K562 (cell line): ENCODE measurements around the gene PRSS8. TPM values are rescaled to one million over a fixed set of nuclear protein-coding genes. Genes with fewer than 3 reads are reported as not detected.

Experiments
- E2F3 ChIP-seq: fragments of 250-450 bp; sonication (Bioruptor Pico); IDR thresholded peaks from 2 replicates; pipeline ENCODE4 v1.4.0; 2020; ENCODE audit warnings: mild to moderate bottlenecking
- ETV5 ChIP-seq: sonication (generic); formaldehyde crosslinking; IDR thresholded peaks from 2 replicates; pipeline ENCODE4 v1.4.0; 2020; ENCODE audit warnings: low read depth, mild to moderate bottlenecking, missing genetic modification reagents
- FOXA1 ChIP-seq: fragments of 450-650 bp; IDR thresholded peaks from 2 replicates; pipeline ENCODE4 v1.6.1; 2016; ENCODE audit warnings: mild to moderate bottlenecking, borderline replicate concordance
- FOXM1 ChIP-seq, 2 experiments: fragments of 450-650 bp in 1 of 2; sonication (generic) in 1 of 2; formaldehyde crosslinking in 1 of 2; IDR thresholded peaks; 2 replicates each; pipeline versions ENCODE4 v1.6.1 to v1.9.0; 2017 to 2022; ENCODE audit warnings: low read depth in 2 of 2, mild to moderate bottlenecking in 2 of 2, missing genetic modification reagents in 1 of 2, moderate library complexity in 1 of 2
- GABPA ChIP-seq: fragments of 200-800 bp; sonication (Bioruptor generic); conservative IDR thresholded peaks from 2 replicates; pipeline ENCODE4 v1.6.1; 2016; ENCODE audit warnings: low read depth, missing genetic modification characterization, missing compliant biosample characterization
- HDAC2 ChIP-seq: fragments of 450-650 bp; IDR thresholded peaks from 2 replicates; pipeline ENCODE4 v1.6.1; 2016; ENCODE audit warnings: mild to moderate bottlenecking
- HNRNPUL1 ChIP-seq: fragments of 200-400 bp; formaldehyde crosslinking; IDR thresholded peaks from 2 replicates; pipeline ENCODE4 v1.6.1; 2017; ENCODE audit warnings: low read length
- LARP7 ChIP-seq: fragments of 450-650 bp; IDR thresholded peaks from 2 replicates; pipeline ENCODE4 v1.6.1; 2016
- MEIS2 ChIP-seq: fragments of 450-650 bp; IDR thresholded peaks from 2 replicates; pipeline ENCODE4 v1.6.1; 2014; ENCODE audit warnings: mild to moderate bottlenecking; ENCODE audit not compliant: partially characterized antibody
- NFIX ChIP-seq: fragments of 250-450 bp; sonication (Bioruptor Pico); IDR thresholded peaks from 2 replicates; pipeline ENCODE4 v1.4.0; 2020; ENCODE audit warnings: low read depth, mild to moderate bottlenecking, moderate library complexity
- NFYB ChIP-seq: IDR thresholded peaks from 2 replicates; pipeline ENCODE4 v1.6.1; 2011; ENCODE audit warnings: mild to moderate bottlenecking, moderate library complexity; ENCODE audit not compliant: insufficient read length; ENCODE audit errors: extremely low read depth
- PURB ChIP-seq: sonication (generic); formaldehyde crosslinking; IDR thresholded peaks from 2 replicates; pipeline ENCODE4 v1.9.0; 2021; ENCODE audit warnings: low read depth, mild to moderate bottlenecking, missing genetic modification reagents
- RFX7 ChIP-seq: fragments of 250-450 bp; sonication (Bioruptor Pico); IDR thresholded peaks from 2 replicates; pipeline ENCODE4 v1.5.1; 2021; ENCODE audit warnings: mild to moderate bottlenecking
- SMAD2 ChIP-seq: fragments of 150-350 bp; IDR thresholded peaks from 2 replicates; pipeline ENCODE4 v1.6.1; 2014; ENCODE audit warnings: low read depth, mild to moderate bottlenecking, low read length
- TAL1 ChIP-seq: fragments of 450-650 bp; IDR thresholded peaks from 2 replicates; pipeline ENCODE4 v1.6.1; 2016; ENCODE audit warnings: mild to moderate bottlenecking
- TRIM28 ChIP-seq: fragments of 450-650 bp; IDR thresholded peaks from 2 replicates; pipeline ENCODE4 v1.6.1; 2017
- TSC22D4 ChIP-seq: fragments of 450-650 bp; IDR thresholded peaks from 2 replicates; pipeline ENCODE4 v1.6.1; 2016; ENCODE audit warnings: missing genetic modification characterization, missing biosample characterization, control low read depth
- ZFP91 ChIP-seq: sonication (generic); formaldehyde crosslinking; IDR thresholded peaks from 2 replicates; pipeline ENCODE4 v1.8.0; 2022; ENCODE audit warnings: mild to moderate bottlenecking, missing genetic modification reagents
- ZKSCAN1 ChIP-seq: fragments of 150-350 bp; IDR thresholded peaks from 2 replicates; pipeline ENCODE4 v1.6.1; 2016; ENCODE audit warnings: low read depth, low read length
- ZNF764 ChIP-seq: fragments of 250-450 bp; sonication (Bioruptor Pico); IDR thresholded peaks from 2 replicates; pipeline ENCODE4 v1.4.0; 2020; ENCODE audit warnings: low read depth, mild to moderate bottlenecking, moderate library complexity
- polyA plus RNA-seq, 8 experiments: library from polyadenylated mRNA; depleted of rRNA in 4 of 8; stranded (reverse) in 5 of 8; unstranded in 3 of 8; fragments of >200 nt; fragmentation: Nextera tagmentation in 2 of 8; fragmentation: Illumina TruSeq in 1 of 8; extraction: Ambion mirVana in 2 of 8; extraction: Trizol in 1 of 8; gene quantifications; 2 replicates each; pipeline versions ENCODE4 v1.2.1 to v1.2.3, GENCODE V29; 2011 to 2014; ENCODE audit warnings: inconsistent platforms in 1 of 8, missing spikeins in 1 of 8
- total RNA-seq, 7 experiments: library from RNA; depleted of rRNA in 6 of 7; stranded (reverse); fragments of >200 nt in 6 of 7; fragmentation: Illumina TruSeq in 2 of 7; extraction: Trizol in 2 of 7; gene quantifications; 2 replicates each; pipeline versions ENCODE4 v1.2.1 to v1.2.3, GENCODE V29; 2011 to 2021; ENCODE audit warnings: low replicate concordance in 1 of 7
- TF ChIP-seq, protein P1 (sequence below): sonication (generic); formaldehyde crosslinking; IDR thresholded peaks from 2 replicates; pipeline ENCODE4 v1.8.0; 2022; ENCODE audit warnings: missing genetic modification reagents, mild to moderate bottlenecking, borderline replicate concordance
- TF ChIP-seq, protein P2 (sequence below): sonication (generic); formaldehyde crosslinking; IDR thresholded peaks from 2 replicates; pipeline ENCODE4 v1.8.1; 2023; ENCODE audit warnings: mild to moderate bottlenecking, missing genetic modification reagents
- TF ChIP-seq, protein P3 (sequence below): fragments of 450-650 bp; IDR thresholded peaks from 2 replicates; pipeline ENCODE4 v1.7.0; 2016; ENCODE audit warnings: borderline replicate concordance

Gene PRSS8
- total and polyA plus RNA-seq, 9 of the 15 experiments (the other 6 are each of a cell fraction or from before 2014, with no cell fraction given), result 0.25 to 3.9 (median 1.3) TPM; not detected in 1

DNA sequence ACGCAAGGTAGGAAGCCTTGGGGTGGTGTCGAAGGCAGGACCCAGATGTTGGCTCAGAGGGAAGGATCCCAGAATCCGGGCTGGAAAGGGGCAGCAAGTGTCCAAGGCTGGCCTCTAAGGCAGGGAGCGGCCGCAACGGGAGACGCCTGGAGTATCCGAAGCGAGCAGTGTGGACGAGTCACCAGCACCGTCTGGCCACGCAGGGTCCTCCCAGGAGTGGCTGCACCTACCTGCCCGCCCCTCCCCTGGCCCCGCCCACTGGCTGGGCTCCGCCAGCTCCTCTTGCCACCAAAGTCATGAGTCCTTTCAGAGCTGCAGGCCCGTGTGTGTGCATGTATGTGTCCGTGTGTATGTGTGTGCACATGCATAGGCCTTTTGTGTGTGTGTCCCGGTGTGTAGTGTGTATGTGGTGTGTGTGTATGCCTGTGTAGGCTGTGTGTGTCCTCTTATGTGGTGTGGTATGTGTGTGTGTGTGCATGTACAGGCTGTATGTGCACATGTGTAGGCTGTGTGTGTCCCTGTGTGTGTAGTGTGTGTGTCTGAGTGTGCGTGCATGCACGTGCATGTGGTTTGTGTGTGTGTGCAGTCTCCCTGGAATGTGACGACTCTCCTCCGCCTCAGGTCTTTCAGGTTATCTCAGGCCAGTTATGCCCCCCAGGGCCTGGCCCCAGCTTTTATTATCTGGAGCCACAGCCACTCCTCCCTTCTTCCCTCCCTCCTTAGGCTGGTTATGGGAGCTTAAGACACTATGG lies at the start of gene PRSS8 (continued):
- TF ChIP-seq ZFP91, result 0 out of 2 replicates have a peak, but pooled peaks have one; percentile 31
- TF ChIP-seq, protein P1, sequence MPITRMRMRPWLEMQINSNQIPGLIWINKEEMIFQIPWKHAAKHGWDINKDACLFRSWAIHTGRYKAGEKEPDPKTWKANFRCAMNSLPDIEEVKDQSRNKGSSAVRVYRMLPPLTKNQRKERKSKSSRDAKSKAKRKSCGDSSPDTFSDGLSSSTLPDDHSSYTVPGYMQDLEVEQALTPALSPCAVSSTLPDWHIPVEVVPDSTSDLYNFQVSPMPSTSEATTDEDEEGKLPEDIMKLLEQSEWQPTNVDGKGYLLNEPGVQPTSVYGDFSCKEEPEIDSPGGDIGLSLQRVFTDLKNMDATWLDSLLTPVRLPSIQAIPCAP, result no peak
- TF ChIP-seq E2F3 (CRISPR knock-in tag), result no peak
- TF ChIP-seq LARP7, result peak; percentile 86; the same call in 1 of the 2 replicates
- TF ChIP-seq PURB (CRISPR knock-in tag), result no peak
- no peak for TF ChIP-seq MEIS2
- no peak for TF ChIP-seq GABPA (tag)
- TF ChIP-seq, protein P2, sequence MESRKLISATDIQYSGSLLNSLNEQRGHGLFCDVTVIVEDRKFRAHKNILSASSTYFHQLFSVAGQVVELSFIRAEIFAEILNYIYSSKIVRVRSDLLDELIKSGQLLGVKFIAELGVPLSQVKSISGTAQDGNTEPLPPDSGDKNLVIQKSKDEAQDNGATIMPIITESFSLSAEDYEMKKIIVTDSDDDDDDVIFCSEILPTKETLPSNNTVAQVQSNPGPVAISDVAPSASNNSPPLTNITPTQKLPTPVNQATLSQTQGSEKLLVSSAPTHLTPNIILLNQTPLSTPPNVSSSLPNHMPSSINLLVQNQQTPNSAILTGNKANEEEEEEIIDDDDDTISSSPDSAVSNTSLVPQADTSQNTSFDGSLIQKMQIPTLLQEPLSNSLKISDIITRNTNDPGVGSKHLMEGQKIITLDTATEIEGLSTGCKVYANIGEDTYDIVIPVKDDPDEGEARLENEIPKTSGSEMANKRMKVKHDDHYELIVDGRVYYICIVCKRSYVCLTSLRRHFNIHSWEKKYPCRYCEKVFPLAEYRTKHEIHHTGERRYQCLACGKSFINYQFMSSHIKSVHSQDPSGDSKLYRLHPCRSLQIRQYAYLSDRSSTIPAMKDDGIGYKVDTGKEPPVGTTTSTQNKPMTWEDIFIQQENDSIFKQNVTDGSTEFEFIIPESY, result no peak
- no peak for TF ChIP-seq NFYB
- peak; percentile 46; the same call in 1 of the 2 replicates for TF ChIP-seq HDAC2
- no peak for TF ChIP-seq ETV5
- TF ChIP-seq TSC22D4 (tag), result 0 out of 2 replicates have a peak, but pooled peaks have one; percentile 73
- no peak for TF ChIP-seq FOXA1
- TF ChIP-seq ZNF764 (CRISPR knock-in tag), result no peak
- no peak for TF ChIP-seq NFIX
- no peak for TF ChIP-seq TRIM28
- no peak for TF ChIP-seq FOXM1 (IDR thresholded peaks at IDR 0.05; ENCODE audit: low read depth)
- no peak for TF ChIP-seq FOXM1 (CRISPR knock-in tag; IDR thresholded peaks at IDR 0.05; ENCODE audit: low read depth)
- TF ChIP-seq SMAD2, result no peak
- no peak for TF ChIP-seq RFX7 (CRISPR knock-in tag)
- no peak for TF ChIP-seq ZKSCAN1
- TF ChIP-seq, protein P3, sequence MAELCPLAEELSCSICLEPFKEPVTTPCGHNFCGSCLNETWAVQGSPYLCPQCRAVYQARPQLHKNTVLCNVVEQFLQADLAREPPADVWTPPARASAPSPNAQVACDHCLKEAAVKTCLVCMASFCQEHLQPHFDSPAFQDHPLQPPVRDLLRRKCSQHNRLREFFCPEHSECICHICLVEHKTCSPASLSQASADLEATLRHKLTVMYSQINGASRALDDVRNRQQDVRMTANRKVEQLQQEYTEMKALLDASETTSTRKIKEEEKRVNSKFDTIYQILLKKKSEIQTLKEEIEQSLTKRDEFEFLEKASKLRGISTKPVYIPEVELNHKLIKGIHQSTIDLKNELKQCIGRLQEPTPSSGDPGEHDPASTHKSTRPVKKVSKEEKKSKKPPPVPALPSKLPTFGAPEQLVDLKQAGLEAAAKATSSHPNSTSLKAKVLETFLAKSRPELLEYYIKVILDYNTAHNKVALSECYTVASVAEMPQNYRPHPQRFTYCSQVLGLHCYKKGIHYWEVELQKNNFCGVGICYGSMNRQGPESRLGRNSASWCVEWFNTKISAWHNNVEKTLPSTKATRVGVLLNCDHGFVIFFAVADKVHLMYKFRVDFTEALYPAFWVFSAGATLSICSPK, result peak; percentile 65; the same call in 1 of the 2 replicates
- no peak for TF ChIP-seq TAL1
- TF ChIP-seq HNRNPUL1, result no peak
